H1 (cell line): ENCODE results near the gene GALNT17.

Source experiments
- ATF2 ChIP-seq: IDR thresholded peaks from 2 replicates; pipeline ENCODE4 v1.6.1; 2012; ENCODE audit warnings: low read length, inconsistent platforms
- BRCA1 ChIP-seq: IDR thresholded peaks from 2 replicates; pipeline ENCODE4 v1.6.1; 2012; ENCODE audit warnings: low read depth, low read length, improper control_type of control experiment
- CHD1 ChIP-seq: IDR thresholded peaks from 2 replicates; pipeline ENCODE4 v1.6.1; 2012; ENCODE audit warnings: low read depth, low read length, improper control_type of control experiment
- CTCF ChIP-seq, 3 experiments: IDR thresholded peaks; 1 replicate in 2 of 3; 2 replicates in 1 of 3; pipeline versions ENCODE4 v1.5.1 to v1.6.1; 2011; ENCODE audit warnings: low read length in 3 of 3, mild to moderate bottlenecking in 3 of 3, inconsistent platforms in 2 of 3, low read depth in 1 of 3, moderate library complexity in 1 of 3; ENCODE audit not compliant: insufficient read depth in 1 of 3; ENCODE audit errors: control extremely low read depth in 1 of 3
- EZH2 ChIP-seq: fragments of 200-600 bp; sonication (generic); IDR thresholded peaks from 2 replicates; pipeline ENCODE4 v1.7.1; 2012; ENCODE audit warnings: low read depth, mild to moderate bottlenecking, moderate library complexity, low read length, inconsistent platforms; ENCODE audit not compliant: severe bottlenecking
- PHF8 ChIP-seq: fragments of 200-600 bp; sonication (generic); conservative IDR thresholded peaks from 2 replicates; pipeline ENCODE4 v1.7.1; 2012; ENCODE audit warnings: low read depth, mild to moderate bottlenecking, inconsistent platforms, low read length, moderate library complexity
- POLR2AphosphoS5 ChIP-seq: IDR thresholded peaks from 2 replicates; pipeline ENCODE4 v1.6.1; 2011; ENCODE audit warnings: low read depth, low read length
- RFX5 ChIP-seq: IDR thresholded peaks from 2 replicates; pipeline ENCODE4 v1.6.1; 2011; ENCODE audit warnings: low read depth, low read length, improper control_type of control experiment, borderline replicate concordance
- SIN3A ChIP-seq, 2 experiments: IDR thresholded peaks in 1 of 2; conservative IDR thresholded peaks in 1 of 2; 2 replicates each; pipeline ENCODE4 v1.6.1; 2011 to 2012; ENCODE audit warnings: low read length in 2 of 2, improper control_type of control experiment in 1 of 2, low read depth in 1 of 2, mild to moderate bottlenecking in 1 of 2
- SP2 ChIP-seq: IDR thresholded peaks from 2 replicates; pipeline ENCODE4 v1.6.1; 2012; ENCODE audit warnings: mild to moderate bottlenecking, low read length, inconsistent platforms
- TEAD4 ChIP-seq: IDR thresholded peaks from 2 replicates; pipeline ENCODE4 v1.6.1; 2012; ENCODE audit warnings: low read depth, low read length, inconsistent platforms, mixed read lengths
- TF ChIP-seq, protein P1 (sequence below): IDR thresholded peaks from 2 replicates; pipeline ENCODE4 v1.6.1; 2012; ENCODE audit warnings: inconsistent platforms

GRCh38 chr7:71598553-71598952, 466.6 kb downstream of the GALNT17 start:
- TF ChIP-seq SIN3A (conservative IDR thresholded peaks at IDR 0.05 in 1 of 2, IDR thresholded peaks at IDR 0.05 in 1 of 2; ENCODE audit: low read depth in 1 of 2, low read length in 2 of 2): no peak
- TF ChIP-seq SP2: no peak
- TF ChIP-seq CHD1: no peak
- no peak for TF ChIP-seq EZH2
- no peak for TF ChIP-seq ATF2
- TF ChIP-seq RFX5: no peak
- TF ChIP-seq POLR2AphosphoS5: no peak
- TF ChIP-seq CTCF (IDR thresholded peaks at IDR 0.05; ENCODE audit: control extremely low read depth in 1 of 3, insufficient read depth in 1 of 3, low read depth in 1 of 3, low read length in 3 of 3): no peak
- TF ChIP-seq, protein P1, sequence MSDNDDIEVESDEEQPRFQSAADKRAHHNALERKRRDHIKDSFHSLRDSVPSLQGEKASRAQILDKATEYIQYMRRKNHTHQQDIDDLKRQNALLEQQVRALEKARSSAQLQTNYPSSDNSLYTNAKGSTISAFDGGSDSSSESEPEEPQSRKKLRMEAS: no peak
- no peak for TF ChIP-seq PHF8
- TF ChIP-seq BRCA1: no peak
- TF ChIP-seq TEAD4: no peak
